ENCODE measurements around the gene TMEM44. TPM values are rescaled to one million over a fixed set of nuclear protein-coding genes. Genes with fewer than 3 reads are reported as not detected.
A peak's percentile ranks its signal among the peaks of the same experiment; 100 is the strongest.
"Not testable (repeated sequence)": the region's sequence is repeated elsewhere in the genome, so short reads cannot be mapped to it uniquely, and the experiment has no call there.

TMEM44 gene
- total and polyA plus RNA-seq, 7 experiments from 2014 or later, result 0.33 to 2.6 (median 1.3) TPM

DNA sequence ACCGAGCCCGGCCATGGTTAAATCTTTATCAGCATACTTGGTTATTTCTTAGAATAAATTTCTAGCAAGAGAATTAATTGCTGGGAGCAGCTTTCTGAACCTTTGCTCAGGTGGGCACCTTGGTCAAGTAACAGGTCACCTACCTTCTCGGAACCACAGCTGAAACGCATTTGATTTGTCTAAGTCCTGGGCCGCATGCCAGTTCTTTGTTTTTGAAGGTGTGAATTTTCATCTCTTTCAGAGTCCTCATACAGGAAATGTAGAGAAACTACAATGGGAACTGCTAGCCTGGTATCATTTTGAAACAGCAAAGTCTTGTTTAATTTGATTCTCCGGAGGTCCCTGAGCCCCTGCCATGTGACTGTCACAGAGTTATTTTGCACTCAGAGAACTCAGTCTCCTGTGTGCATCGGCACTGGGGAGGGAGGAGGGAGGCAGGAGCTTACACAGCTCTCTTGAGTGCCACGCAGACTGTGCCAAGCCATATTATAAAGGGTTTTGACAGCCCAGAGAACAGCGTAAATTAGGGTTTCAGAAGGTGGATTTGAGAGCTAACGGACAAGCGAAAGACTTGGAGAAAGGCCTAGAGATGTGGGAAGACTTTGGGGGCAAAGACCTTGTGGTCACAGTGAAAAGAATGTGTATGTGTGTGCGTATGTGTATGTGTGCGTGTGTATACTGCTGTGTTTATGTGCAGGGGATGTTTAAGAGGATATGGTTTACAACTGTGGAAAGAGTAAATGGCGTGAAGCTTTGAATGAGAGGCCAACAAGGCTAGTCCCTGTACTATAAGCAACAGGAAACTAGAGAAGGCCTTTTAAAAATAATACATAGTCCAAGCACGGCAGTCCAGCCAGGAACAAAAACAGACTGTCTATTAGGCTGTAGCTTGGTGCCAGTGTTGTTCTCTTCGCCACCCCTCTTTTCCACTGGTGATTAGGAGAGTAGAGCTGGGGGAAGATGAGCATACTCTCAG, 84.6 kb downstream of the TMEM44 start:
- Mint-ChIP-seq H3K27me3 (no peaks in the 10 kb centered on the region), H3K36me3 (peaks cover 0 to 8% (median 4%) of the 10 kb centered on the region in 5 donors), H3K4me1 (peaks cover 0 to 1% (median 0%) of the 10 kb centered on the region in 7 donors), H3K27ac (no peak overlapping the region), H3K4me3 (no peak overlapping the region), H3K9me3 (peaks cover 0 to 16% (median 2%) of the 10 kb centered on the region in 11 donors)
- no peak for ATAC-seq
- intact Hi-C loops (cut with micrococcal nuclease), result no loop called here
- Histone ChIP-seq H3K9me3 (ENCODE audit: control insufficient read depth in 2 of 3, low read length in 3 of 3) (no peaks in the 10 kb centered on the region), H3K4me3 (ENCODE audit: low read length) (no peak overlapping the region), H3K36me3 (ENCODE audit: control insufficient read depth in 2 of 3, insufficient read depth in 3 of 3, low read length in 3 of 3) (no peaks in the 10 kb centered on the region), H3K27me3 (ENCODE audit: control insufficient read depth in 2 of 2, insufficient read depth in 2 of 2, low read length in 2 of 2) (no peaks in the 10 kb centered on the region), H3K27ac (ENCODE audit: low read depth, low read length) (no peak overlapping the region), H3K4me1 (ENCODE audit: control insufficient read depth in 2 of 2, insufficient read depth in 2 of 2, low read length in 2 of 2) (no peaks in the 10 kb centered on the region)
- DNase-seq, result no peak
- CTCF ChIA-PET, result no interaction called here
- POLR2A ChIA-PET, result no interaction called here

DNA sequence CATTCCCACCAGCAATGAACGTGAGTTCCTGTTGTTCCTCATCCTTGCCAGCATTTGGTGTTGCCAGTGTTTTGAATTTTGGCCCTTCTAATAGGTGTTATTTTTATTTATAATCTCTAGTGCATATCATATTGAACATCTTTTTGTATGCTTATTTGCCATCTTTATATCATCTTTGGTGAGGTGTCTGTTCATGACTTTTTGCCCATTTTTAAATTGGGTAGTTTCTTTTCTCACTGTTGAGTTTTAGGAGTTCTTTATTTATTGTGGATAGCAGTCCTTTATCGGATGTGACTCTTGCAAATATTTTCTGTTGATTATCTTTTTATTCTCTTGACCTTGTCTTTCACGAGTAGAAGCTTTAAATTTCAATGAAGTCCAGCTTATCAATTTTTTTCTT, 86.2 kb downstream of the TMEM44 start:
- H3K9me3 Mint-ChIP-seq, result peaks cover 0 to 16% (median 2%) of the 10 kb centered on the region in 11 donors
- H3K4me1 ChIP-seq (ENCODE audit: control insufficient read depth in 2 of 2, insufficient read depth in 2 of 2, low read length in 2 of 2), result no peaks in the 10 kb centered on the region
- ATAC-seq, result no peak
- intact Hi-C loops (cut with micrococcal nuclease), result no loop called here
- no peak overlapping the region for H3K27ac Mint-ChIP-seq
- H3K4me3 ChIP-seq (ENCODE audit: low read length), result no peak overlapping the region
- DNase-seq, result no peak
- no peaks in the 10 kb centered on the region for H3K4me1 Mint-ChIP-seq
- POLR2A ChIA-PET, result no interaction called here
- H3K27me3 ChIP-seq (ENCODE audit: control insufficient read depth in 2 of 2, insufficient read depth in 2 of 2, low read length in 2 of 2), result no peaks in the 10 kb centered on the region
- H3K4me3 Mint-ChIP-seq, result no peak overlapping the region
- no peaks in the 10 kb centered on the region for H3K27me3 Mint-ChIP-seq
- CTCF ChIA-PET, result no interaction called here
- H3K36me3 Mint-ChIP-seq, result peaks cover 0 to 8% (median 4%) of the 10 kb centered on the region in 5 donors
- H3K9me3 ChIP-seq (ENCODE audit: control insufficient read depth in 2 of 3, low read length in 3 of 3), result no peaks in the 10 kb centered on the region
- no peaks in the 10 kb centered on the region for H3K36me3 ChIP-seq (ENCODE audit: control insufficient read depth in 2 of 3, insufficient read depth in 3 of 3, low read length in 3 of 3)
- H3K27ac ChIP-seq (ENCODE audit: low read depth, low read length), result no peak overlapping the region

DNA sequence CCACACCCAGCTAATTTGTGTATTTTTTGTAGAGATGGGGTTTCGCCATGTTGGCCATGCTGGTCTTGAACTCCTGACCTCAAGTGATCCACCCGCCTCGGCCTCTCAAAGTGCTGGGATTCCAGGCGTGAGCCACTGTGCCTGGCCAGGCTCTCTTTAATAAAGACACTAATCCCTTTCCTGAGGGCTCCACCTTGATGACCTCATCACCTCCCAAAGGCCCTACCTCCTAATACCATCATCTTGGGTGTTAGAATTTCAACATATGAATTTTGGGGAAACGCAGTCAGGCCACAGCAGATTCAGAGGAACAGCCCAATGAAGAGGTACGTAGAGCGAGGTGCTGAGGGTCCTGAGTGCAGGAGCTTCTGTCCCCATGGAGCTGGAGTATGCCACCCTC, 87.7 kb downstream of the TMEM44 start:
- H3K4me1 ChIP-seq (ENCODE audit: control insufficient read depth in 2 of 2, insufficient read depth in 2 of 2, low read length in 2 of 2); H3K27ac ChIP-seq (ENCODE audit: low read depth, low read length); H3K4me1 Mint-ChIP-seq; H3K4me3 Mint-ChIP-seq; ATAC-seq; H3K27me3 Mint-ChIP-seq; CTCF ChIA-PET; H3K36me3 ChIP-seq (ENCODE audit: control insufficient read depth in 2 of 3, insufficient read depth in 3 of 3, low read length in 3 of 3); H3K4me3 ChIP-seq (ENCODE audit: low read length); H3K36me3 Mint-ChIP-seq; H3K27me3 ChIP-seq (ENCODE audit: control insufficient read depth in 2 of 2, insufficient read depth in 2 of 2, low read length in 2 of 2); intact Hi-C loops (cut with micrococcal nuclease); DNase-seq; H3K27ac Mint-ChIP-seq; H3K9me3 ChIP-seq (ENCODE audit: control insufficient read depth in 2 of 3, low read length in 3 of 3): not testable (repeated sequence)
- H3K9me3 Mint-ChIP-seq, result peaks cover 0 to 16% (median 2%) of the 10 kb centered on the region in 11 donors
- POLR2A ChIA-PET, result interaction anchor here (0.5 to 0.6 kb wide), 2 partner anchors 14 to 132 kb away, joined by 3 read pairs; no protein-coding TSS in a partner anchor

DNA sequence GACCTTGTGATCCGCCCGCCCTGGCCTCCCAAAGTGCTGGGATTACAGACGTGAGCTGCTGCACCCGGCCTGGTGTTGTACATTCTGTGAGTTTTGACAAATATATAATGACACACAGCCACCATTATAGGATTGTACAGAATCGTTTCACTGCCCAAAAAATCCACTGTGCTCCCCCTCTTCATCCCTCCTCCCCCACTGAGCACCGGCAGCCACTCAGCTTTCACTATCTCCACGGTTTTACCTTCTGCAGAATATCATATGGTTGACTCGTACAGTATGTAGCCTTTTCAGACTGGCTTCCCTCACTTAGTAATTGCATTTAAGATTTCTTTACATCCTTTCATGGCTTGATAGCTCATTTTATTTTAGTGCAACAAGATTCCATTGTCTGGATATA, 89.7 kb downstream of the TMEM44 start:
- ATAC-seq (no peak), DNase-seq (no peak)
- Mint-ChIP-seq H3K4me1 (peaks cover 6 to 10% (median 8%) of the 10 kb centered on the region in 7 donors), H3K36me3 (peaks cover 0 to 8% (median 4%) of the 10 kb centered on the region in 5 donors), H3K4me3 (no peak overlapping the region), H3K9me3 (peaks cover 0 to 16% (median 2%) of the 10 kb centered on the region in 11 donors), H3K27me3 (no peaks in the 10 kb centered on the region), H3K27ac (no peak overlapping the region)
- no peak overlapping the region for H3K4me3 ChIP-seq (ENCODE audit: low read length)
- no peaks in the 10 kb centered on the region for H3K27me3 ChIP-seq (ENCODE audit: control insufficient read depth in 2 of 2, insufficient read depth in 2 of 2, low read length in 2 of 2)
- H3K9me3 ChIP-seq (ENCODE audit: control insufficient read depth in 2 of 3, low read length in 3 of 3), result no peaks in the 10 kb centered on the region
- ChIA-PET POLR2A (no interaction called here), CTCF (no interaction called here)
- intact Hi-C loops (cut with micrococcal nuclease), result no loop called here
- H3K27ac ChIP-seq (ENCODE audit: low read depth, low read length), result no peak overlapping the region
- peaks cover 0 to 6% of the 10 kb centered on the region in 2 donors for H3K4me1 ChIP-seq (ENCODE audit: control insufficient read depth in 2 of 2, insufficient read depth in 2 of 2, low read length in 2 of 2)
- H3K36me3 ChIP-seq (ENCODE audit: control insufficient read depth in 2 of 3, insufficient read depth in 3 of 3, low read length in 3 of 3), result no peaks in the 10 kb centered on the region

DNA sequence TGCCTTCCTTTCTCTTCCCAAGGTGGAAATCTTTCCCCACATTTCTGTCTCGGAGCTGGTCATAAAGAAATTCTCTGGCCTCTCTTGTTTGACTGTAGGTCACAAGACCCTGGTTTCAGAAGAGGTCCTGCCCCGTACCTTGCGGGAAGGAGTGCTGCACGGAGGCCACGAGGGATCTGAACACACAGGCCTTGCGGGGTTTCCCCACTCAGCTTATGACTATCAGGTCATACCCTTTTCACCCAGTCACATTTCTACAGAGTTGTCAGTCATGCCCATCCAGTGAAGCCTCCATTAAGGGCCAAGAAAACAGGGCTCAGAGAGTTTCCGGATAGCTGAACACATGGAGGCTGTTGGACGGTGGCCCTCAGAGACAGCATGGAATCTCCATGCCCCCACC, 91.7 kb downstream of the TMEM44 start:
- H3K36me3 ChIP-seq (ENCODE audit: control insufficient read depth in 2 of 3, insufficient read depth in 3 of 3, low read length in 3 of 3), result no peaks in the 10 kb centered on the region
- Mint-ChIP-seq H3K9me3 (peaks cover 0 to 5% (median 0%) of the 10 kb centered on the region in 11 donors), H3K27me3 (no peaks in the 10 kb centered on the region), H3K4me3 (peak overlapping the region in 1 of 10 donors; percentile 25), H3K36me3 (no peaks in the 10 kb centered on the region), H3K27ac (peak overlapping the region in 1 of 9 donors; percentile 73), H3K4me1 (peaks cover 6 to 17% (median 12%) of the 10 kb centered on the region in 7 donors)
- no peak for DNase-seq
- intact Hi-C loops (cut with micrococcal nuclease), result no loop called here
- H3K4me3 ChIP-seq (ENCODE audit: low read length), result no peak overlapping the region
- ChIA-PET CTCF (no interaction called here), POLR2A (no interaction called here)
- no peaks in the 10 kb centered on the region for H3K27me3 ChIP-seq (ENCODE audit: control insufficient read depth in 2 of 2, insufficient read depth in 2 of 2, low read length in 2 of 2)
- ATAC-seq, result no peak
- H3K27ac ChIP-seq (ENCODE audit: low read depth, low read length), result no peak overlapping the region
- H3K4me1 ChIP-seq (ENCODE audit: control insufficient read depth in 2 of 2, insufficient read depth in 2 of 2, low read length in 2 of 2), result peaks cover 0 to 6% of the 10 kb centered on the region in 2 donors
- no peaks in the 10 kb centered on the region for H3K9me3 ChIP-seq (ENCODE audit: control insufficient read depth in 2 of 3, low read length in 3 of 3)

DNA sequence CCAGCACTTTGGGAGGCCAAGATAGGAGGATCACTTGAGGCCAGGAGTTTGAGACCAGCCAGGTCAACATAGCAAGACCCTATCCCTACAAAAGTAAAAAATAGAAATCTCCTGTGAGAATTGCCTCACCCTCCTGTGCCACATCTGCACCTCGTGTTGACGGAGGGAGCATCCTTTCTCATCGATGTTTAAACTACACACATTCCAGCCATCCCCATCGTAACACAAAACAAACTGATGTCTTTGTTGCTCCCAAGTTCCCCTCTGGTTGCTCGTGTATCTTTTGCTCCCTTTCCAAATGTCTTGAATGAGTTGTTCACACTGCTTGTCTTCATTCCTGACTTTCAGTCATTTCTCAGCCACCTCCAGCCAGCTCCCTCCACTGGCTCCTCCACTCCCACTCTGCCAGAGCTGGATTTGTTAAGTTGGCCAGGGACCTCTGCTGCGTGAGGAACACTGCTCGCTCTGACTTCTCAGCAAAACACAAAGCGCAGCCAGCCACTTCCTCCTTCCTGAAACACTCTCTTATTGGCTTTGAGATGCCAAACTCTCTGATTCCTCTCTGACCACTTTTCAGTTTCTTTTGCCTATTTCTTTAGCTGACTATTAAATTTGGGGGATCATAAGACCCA, 92.8 kb downstream of the TMEM44 start:
- H3K36me3 ChIP-seq (ENCODE audit: control insufficient read depth in 2 of 3, insufficient read depth in 3 of 3, low read length in 3 of 3), result no peaks in the 10 kb centered on the region
- DNase-seq (peak in 4 of 9 donors; percentile 15 to 22 (median 18)), ATAC-seq (peak; percentile 52)
- no peak overlapping the region for H3K4me3 ChIP-seq (ENCODE audit: low read length)
- Mint-ChIP-seq H3K27me3 (no peaks in the 10 kb centered on the region), H3K4me1 (peaks cover 6 to 17% (median 12%) of the 10 kb centered on the region in 7 donors), H3K36me3 (no peaks in the 10 kb centered on the region), H3K4me3 (peak overlapping the region in 9 of 10 donors; percentile 0 to 69 (median 58)), H3K27ac (peak overlapping the region; percentile 26 to 97 (median 75)), H3K9me3 (peaks cover 0 to 4% (median 0%) of the 10 kb centered on the region in 11 donors)
- ChIA-PET CTCF (interaction anchor here (1.1 kb wide), 1 partner anchor 68 kb away, joined by 5 read pairs; no protein-coding TSS in a partner anchor), POLR2A (no interaction called here)
- no peak overlapping the region for H3K27ac ChIP-seq (ENCODE audit: low read depth, low read length)
- no peaks in the 10 kb centered on the region for H3K9me3 ChIP-seq (ENCODE audit: control insufficient read depth in 2 of 3, low read length in 3 of 3)
- H3K4me1 ChIP-seq (ENCODE audit: control insufficient read depth in 2 of 2, insufficient read depth in 2 of 2, low read length in 2 of 2), result peaks cover 0 to 6% of the 10 kb centered on the region in 2 donors
- intact Hi-C loops (cut with micrococcal nuclease), result no loop called here
- H3K27me3 ChIP-seq (ENCODE audit: control insufficient read depth in 2 of 2, insufficient read depth in 2 of 2, low read length in 2 of 2), result no peaks in the 10 kb centered on the region
